Activated CD4-positive, alpha-beta T cell treated with anti-CD3 and anti-CD28 coated beads, Interleukin-2, amount 10 ng/mL, durations not matched to agents 24 days and 14 days (primary cell): ENCODE results near the gene BID. TPM values are rescaled to one million over a fixed set of nuclear protein-coding genes. Genes with fewer than 3 reads are reported as not detected.

Experiments used
- DNase-seq: peaks from one replicate; pipeline ENCODE4 v3.0.0; 2022
- H3K27ac Mint-ChIP-seq: one replicate; pipeline ENCODE4 v1.8.0; 2022; ENCODE audit warnings: mild to moderate bottlenecking, mixed read lengths
- H3K27me3 Mint-ChIP-seq: one replicate; pipeline ENCODE4 v1.8.0; 2022; ENCODE audit warnings: mixed read lengths
- H3K36me3 Mint-ChIP-seq: one replicate; pipeline ENCODE4 v1.8.0; 2022; ENCODE audit warnings: low read depth, mild to moderate bottlenecking, mixed read lengths
- H3K4me1 Mint-ChIP-seq: one replicate; pipeline ENCODE4 v1.8.0; 2021; ENCODE audit warnings: mixed read lengths
- H3K4me3 Mint-ChIP-seq: one replicate; pipeline ENCODE4 v1.8.0; 2022; ENCODE audit warnings: mild to moderate bottlenecking, moderate library complexity, mixed read lengths
- H3K9me3 Mint-ChIP-seq: one replicate; pipeline ENCODE4 v1.8.0; 2021; ENCODE audit warnings: mixed read lengths
- intact Hi-C: fragments of 100-400 bp; cut with micrococcal nuclease; formaldehyde crosslinking; loops from one replicate; pipeline ENCODE4 v1.15.1; 2023
- total RNA-seq: library from RNA; stranded (reverse); gene quantifications from 2 replicates; pipeline ENCODE4 v1.2.3, GENCODE V29; 2022

The BID gene
- total RNA-seq, 1 donor from 2014 or later: 18.0 TPM

DNA sequence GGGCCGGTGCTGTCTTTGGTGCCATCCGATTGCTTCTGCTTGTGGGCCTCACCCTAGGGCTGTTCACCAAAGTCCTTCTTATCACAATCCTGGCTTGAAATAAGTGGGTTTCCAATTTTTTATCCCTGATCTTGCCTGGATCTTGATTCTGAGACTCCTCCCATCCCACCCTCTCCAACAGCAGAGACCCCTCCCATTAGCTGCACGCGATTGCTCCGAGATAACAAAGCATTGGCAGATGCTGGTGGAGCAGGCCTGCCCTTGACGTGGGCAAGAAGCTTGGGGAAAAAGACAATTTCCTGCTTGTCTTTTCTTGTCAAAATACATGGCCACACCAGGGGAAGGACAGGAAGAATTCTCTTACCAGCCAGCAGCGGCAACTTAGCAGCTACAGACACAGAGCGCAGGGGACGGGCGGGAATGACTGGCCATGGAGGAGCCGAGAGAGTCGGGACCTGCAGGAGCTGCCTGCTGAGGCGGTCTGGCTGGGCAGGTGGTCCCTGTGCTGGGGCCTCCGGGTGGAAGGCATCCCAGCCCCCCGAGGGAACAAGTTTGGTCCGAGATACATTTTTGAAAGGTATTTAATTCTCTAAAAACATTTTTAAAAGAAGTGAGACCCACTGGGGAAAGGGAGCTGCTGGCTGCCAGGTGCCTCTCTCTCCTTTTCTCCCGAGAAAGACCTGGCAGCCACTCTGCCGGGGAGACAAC lies 9.7 kb upstream of the BID start:
- Mint-ChIP-seq H3K27ac (no peak overlapping the region), H3K27me3 (peaks cover 6% of the 10 kb centered on the region), H3K4me1 (peaks cover 25% of the 10 kb centered on the region), H3K4me3 (no peak overlapping the region), H3K36me3 (peaks cover 1% of the 10 kb centered on the region), H3K9me3 (no peaks in the 10 kb centered on the region)
- DNase-seq: no peak
- intact Hi-C loops: no loop called here

DNA sequence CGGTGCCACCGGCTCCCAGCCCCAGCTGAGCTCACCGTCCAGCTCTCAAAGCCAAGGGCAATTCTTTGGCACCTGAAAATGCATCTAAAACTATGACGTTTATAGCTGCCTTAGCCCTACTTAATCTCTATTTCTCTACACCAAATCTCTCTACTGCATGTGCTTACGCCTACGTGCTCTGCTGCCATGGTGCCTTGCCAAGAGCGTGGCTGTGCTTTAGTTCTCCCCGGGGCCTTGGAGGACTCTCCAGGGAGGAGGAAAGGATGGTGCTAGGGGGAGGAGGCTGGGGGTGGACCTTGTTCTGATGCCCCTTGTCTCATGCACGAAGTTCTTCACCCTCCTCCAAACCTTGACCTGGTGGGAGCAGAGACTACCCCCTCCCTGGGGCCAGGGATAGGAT lies 9.0 kb upstream of the BID start:
- intact Hi-C loops: no loop called here
- peaks cover 29% of the 10 kb centered on the region for H3K4me1 Mint-ChIP-seq
- no peaks in the 10 kb centered on the region for H3K9me3 Mint-ChIP-seq
- H3K4me3 Mint-ChIP-seq: no peak overlapping the region
- no peak for DNase-seq
- H3K27me3 Mint-ChIP-seq: peaks cover 6% of the 10 kb centered on the region
- H3K36me3 Mint-ChIP-seq: peaks cover 1% of the 10 kb centered on the region
- H3K27ac Mint-ChIP-seq: no peak overlapping the region

DNA sequence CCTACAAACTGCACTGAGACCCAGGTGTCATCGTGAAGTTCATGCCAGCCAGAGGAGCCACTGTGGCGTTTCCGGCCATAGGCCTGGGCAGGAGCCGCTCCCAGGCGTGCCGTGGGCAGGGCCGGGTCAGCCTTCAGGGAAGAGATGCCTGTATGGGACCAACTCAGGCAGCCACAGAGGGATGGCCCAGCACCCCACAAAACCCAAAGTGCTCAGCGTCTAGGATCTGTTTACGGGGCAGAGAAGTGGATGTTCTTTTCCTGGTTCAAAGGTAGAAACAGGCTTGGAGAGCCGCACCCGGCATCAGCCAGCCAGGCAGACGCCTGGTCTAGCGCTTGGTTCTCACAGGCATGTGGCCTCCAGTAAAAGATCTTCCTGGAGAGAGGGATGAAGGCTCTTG lies 8.4 kb upstream of the BID start:
- no peaks in the 10 kb centered on the region for H3K9me3 Mint-ChIP-seq
- H3K27ac Mint-ChIP-seq: no peak overlapping the region
- no peak overlapping the region for H3K4me3 Mint-ChIP-seq
- no peak for DNase-seq
- intact Hi-C loops: no loop called here
- H3K27me3 Mint-ChIP-seq: peaks cover 6% of the 10 kb centered on the region
- H3K4me1 Mint-ChIP-seq: peaks cover 32% of the 10 kb centered on the region
- peaks cover 1% of the 10 kb centered on the region for H3K36me3 Mint-ChIP-seq

DNA sequence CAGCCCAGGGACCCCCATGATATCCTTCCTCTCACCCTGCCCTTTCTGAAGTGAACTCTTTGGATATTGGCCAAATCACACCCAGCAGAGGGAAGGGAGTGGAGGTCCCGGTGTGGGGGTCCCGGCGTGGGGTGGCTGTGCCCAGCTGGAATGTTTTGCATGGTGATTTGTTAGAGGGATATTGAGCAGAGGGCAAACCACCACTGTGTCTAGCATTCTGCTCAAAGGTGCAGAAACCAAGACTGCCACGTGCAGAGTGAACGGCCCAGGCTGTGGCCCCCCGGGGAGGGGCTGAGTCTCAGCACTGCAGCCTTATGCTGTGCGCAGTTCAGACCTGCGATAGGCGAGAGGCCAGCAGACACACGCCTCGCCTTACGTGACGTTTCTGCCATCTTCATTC lies 7.9 kb upstream of the BID start:
- Mint-ChIP-seq H3K27ac (no peak overlapping the region), H3K4me3 (no peak overlapping the region), H3K36me3 (peaks cover 1% of the 10 kb centered on the region), H3K4me1 (peaks cover 37% of the 10 kb centered on the region), H3K9me3 (no peaks in the 10 kb centered on the region), H3K27me3 (peaks cover 6% of the 10 kb centered on the region)
- intact Hi-C loops: no loop called here
- DNase-seq: no peak

DNA sequence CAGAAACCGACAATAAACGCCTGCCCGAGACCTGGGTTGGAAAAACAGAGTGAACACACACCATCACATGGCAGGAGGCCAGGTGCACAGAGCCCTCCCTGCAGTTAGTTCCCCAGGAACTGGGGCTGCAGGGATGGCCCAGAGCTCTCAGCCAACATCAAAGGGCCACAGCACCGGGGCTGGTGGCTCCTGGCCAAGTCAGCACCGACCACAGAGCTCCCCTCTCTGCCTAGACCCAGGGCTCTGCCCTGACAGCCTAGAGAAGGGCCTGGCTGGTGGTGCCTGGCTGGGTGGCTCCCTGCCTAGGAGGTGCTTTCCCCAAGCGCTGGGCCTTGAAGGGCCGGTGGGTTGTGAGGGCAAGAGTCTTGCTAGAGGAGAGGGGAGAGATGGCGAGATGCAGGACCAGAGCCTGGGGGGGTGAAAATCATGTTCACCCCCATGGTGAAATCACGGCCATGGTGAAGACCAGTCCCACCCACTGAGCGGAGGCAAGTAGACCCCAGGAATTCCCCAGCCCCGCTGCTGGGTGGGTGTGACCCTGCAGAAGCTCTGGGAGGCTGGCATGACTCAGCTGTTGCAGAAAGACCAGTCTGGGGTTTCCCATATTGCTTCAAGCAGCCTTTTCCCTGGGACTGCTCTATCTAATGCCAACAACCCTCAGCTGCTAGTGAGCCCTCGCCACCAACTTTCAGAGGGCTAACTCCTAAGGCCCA lies 7.2 kb upstream of the BID start:
- DNase-seq: peak; percentile 77
- Mint-ChIP-seq H3K27me3 (peaks cover 6% of the 10 kb centered on the region), H3K4me1 (peaks cover 40% of the 10 kb centered on the region), H3K4me3 (peak overlapping the region; percentile 36), H3K9me3 (no peaks in the 10 kb centered on the region), H3K27ac (peak overlapping the region; percentile 70), H3K36me3 (peaks cover 1% of the 10 kb centered on the region)
- intact Hi-C loops: loop anchor here (1.0 kb wide), 1 partner anchor 8 kb away; no protein-coding TSS in a partner anchor

DNA sequence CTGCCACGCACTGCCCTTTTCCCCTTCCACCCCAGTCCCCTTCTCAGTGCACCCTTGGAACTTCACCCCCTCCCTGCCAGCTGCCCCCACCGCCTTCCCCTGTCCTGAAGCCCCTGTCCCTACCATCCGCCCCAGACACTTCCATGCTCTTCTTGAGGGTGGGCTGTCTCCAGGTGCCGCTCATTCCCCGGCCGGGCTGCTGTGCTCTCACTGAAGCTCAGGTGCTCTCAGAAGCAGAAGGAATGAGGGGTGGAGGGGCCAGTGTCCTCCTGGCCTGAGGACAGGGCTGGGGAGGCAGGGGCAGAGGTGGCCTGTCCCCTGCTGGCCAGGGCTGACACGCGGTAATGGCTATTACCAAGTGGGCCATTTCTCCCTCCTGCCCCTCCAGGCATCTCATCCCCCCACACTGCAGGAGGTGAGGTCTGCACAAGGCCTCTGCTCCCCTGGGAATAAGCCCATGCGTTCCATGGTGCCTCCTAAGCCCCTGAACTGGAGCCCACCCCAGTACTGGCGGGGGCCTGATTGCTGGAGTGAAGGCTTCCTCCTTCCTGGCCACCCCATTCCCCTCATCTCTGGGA lies 6.6 kb upstream of the BID start:
- intact Hi-C loops: loop anchor here (1.0 kb wide), 1 partner anchor 8 kb away; no protein-coding TSS in a partner anchor
- Mint-ChIP-seq H3K4me1 (peaks cover 44% of the 10 kb centered on the region), H3K27ac (peak overlapping the region; percentile 70), H3K4me3 (no peak overlapping the region), H3K9me3 (no peaks in the 10 kb centered on the region), H3K27me3 (peaks cover 6% of the 10 kb centered on the region), H3K36me3 (peaks cover 1% of the 10 kb centered on the region)
- DNase-seq: no peak

DNA sequence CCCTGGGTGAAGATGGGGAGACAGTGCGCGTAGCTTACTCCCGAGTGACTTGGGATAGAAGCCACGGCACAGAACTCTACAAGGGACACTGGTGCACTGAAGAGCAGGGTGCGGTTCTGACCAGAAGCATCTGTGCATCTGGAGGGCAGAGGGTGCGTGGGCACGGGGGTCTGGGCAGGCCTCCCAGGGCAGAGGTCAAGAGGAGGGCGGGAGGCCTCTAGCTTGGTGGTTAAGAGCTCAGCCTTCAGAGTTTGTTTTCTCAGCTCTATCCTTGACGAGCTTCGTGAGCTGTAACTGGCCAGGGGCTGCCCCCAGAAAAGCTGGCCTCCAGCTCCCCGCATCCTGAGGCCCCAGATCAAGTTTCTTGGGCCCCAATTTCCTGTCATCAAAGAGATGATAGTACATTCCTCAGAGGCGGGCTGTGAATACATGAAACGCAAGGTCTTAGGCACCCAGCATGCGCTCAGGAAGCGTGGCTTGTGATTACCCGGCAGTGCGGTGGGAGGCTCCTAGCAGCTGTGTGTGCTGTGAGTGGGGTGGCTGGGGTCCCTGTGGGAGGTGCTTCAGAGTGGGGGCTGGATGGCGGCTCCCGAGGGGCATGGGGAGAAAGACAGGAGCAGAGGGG lies 6.0 kb upstream of the BID start:
- H3K4me3 Mint-ChIP-seq: peak overlapping the region; percentile 34
- H3K4me1 Mint-ChIP-seq: peaks cover 50% of the 10 kb centered on the region
- peak; percentile 71 for DNase-seq

DNA sequence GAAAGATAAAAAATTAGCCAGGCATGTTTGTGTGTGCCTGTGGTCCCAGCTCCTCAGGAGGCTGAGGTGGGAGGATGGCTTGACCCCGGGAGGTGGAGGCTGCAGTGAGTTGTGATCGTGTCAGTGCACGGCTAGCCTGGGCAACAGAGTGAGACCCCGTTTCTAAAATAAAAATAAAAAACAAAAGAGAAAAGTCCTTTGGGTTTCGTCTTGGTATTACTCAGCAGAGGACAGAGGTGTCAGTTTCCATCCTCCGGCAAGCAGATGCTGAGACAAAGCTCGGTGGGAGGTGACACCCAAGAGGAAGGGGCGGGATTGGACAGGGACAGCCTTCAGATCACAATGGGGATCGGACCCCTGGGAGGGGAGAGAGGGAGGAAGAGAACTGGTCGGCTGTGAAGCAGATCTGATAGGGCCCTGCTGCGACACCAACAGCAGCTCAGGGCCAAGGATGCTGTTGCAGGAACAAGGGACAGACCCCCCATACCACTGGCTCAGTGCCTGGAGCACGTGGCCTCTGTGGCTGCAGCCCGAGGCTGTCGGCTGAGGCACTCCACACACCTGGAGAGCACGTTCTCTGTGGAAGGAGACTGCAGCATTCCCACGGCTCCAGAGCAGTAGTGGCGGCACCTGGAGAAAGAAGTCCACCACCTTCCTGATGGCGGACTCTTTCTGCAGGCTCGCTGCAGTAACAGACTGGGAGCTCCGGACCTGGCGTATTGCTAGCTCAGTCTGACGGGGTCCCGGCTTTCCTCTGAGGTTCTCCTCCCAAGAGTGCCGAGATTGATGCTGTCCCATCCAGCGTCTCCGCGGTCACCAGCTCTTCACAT lies 5.2 kb upstream of the BID start:
- intact Hi-C loops: no loop called here

More for the DNA sequence above, 6.0 kb upstream of the BID start:
- Mint-ChIP-seq H3K27me3 (peaks cover 6% of the 10 kb centered on the region), H3K27ac (peak overlapping the region; percentile 80), H3K36me3 (peaks cover 1% of the 10 kb centered on the region), H3K9me3 (no peaks in the 10 kb centered on the region)
- intact Hi-C loops: no loop called here

DNA sequence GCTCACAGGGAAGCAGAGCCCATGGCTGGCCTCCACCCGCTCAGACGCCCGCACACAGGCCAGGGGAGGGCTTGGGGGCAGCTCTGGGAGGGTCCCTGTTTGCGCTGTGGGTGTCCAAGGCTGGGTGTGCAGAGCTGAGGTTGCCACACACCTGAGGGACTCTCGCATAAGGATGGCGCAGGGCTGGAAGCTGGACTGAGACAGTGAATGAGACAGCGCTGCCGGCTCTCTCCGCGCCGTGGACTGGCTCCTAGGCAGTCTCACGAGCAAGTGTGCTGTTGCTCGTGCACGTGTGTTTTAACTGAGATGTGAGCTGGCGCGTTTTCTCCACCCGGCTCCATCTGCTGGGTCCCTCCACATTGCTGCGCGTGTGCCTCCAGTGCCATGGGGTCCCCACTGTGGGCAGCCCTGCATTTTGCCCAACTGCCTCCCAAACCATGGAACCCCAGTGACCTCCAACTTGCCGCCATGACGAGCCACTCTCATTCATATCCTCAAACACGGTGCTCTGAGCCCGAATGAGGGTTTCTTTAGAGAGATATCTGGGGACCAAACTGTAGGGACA lies 4.2 kb upstream of the BID start:
- Mint-ChIP-seq H3K27me3 (peaks cover 6% of the 10 kb centered on the region), H3K27ac (peak overlapping the region; percentile 17), H3K4me3 (peak overlapping the region; percentile 92), H3K9me3 (no peaks in the 10 kb centered on the region), H3K36me3 (peaks cover 1% of the 10 kb centered on the region), H3K4me1 (peaks cover 56% of the 10 kb centered on the region)
- intact Hi-C loops: no loop called here
- no peak for DNase-seq

More for the DNA sequence above, 5.2 kb upstream of the BID start:
- peak; percentile 70 for DNase-seq
- H3K27me3 Mint-ChIP-seq: peaks cover 6% of the 10 kb centered on the region
- no peaks in the 10 kb centered on the region for H3K9me3 Mint-ChIP-seq
- H3K4me1 Mint-ChIP-seq: peaks cover 54% of the 10 kb centered on the region
- H3K4me3 Mint-ChIP-seq: peak overlapping the region; percentile 34
- peaks cover 1% of the 10 kb centered on the region for H3K36me3 Mint-ChIP-seq
- H3K27ac Mint-ChIP-seq: peak overlapping the region; percentile 80

DNA sequence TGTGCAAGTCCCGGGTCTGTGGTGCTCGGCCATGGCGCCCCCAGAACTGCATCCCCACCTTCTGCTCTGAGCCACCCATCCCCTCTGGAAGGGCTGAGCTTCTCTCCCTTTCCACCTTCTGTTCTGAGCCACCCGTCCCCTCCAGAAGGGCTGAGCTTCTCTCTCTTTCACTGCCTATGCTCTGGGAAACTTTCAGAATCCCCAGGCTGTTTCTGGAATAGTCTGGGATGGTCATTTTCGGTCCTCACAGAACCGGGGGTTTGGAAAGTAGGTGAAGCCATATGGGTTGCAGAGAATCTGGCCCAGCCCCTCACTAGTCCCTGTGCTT lies 3.4 kb upstream of the BID start:
- no peaks in the 10 kb centered on the region for H3K9me3 Mint-ChIP-seq
- H3K36me3 Mint-ChIP-seq: peaks cover 1% of the 10 kb centered on the region
- intact Hi-C loops: loop anchor here (1.0 kb wide), 1 partner anchor 10 kb away; no protein-coding TSS in a partner anchor
- peaks cover 7% of the 10 kb centered on the region for H3K27me3 Mint-ChIP-seq
- no peak for DNase-seq
- H3K4me1 Mint-ChIP-seq: peaks cover 64% of the 10 kb centered on the region
- peak overlapping the region; percentile 98 for H3K27ac Mint-ChIP-seq
- H3K4me3 Mint-ChIP-seq: peak overlapping the region; percentile 92

DNA sequence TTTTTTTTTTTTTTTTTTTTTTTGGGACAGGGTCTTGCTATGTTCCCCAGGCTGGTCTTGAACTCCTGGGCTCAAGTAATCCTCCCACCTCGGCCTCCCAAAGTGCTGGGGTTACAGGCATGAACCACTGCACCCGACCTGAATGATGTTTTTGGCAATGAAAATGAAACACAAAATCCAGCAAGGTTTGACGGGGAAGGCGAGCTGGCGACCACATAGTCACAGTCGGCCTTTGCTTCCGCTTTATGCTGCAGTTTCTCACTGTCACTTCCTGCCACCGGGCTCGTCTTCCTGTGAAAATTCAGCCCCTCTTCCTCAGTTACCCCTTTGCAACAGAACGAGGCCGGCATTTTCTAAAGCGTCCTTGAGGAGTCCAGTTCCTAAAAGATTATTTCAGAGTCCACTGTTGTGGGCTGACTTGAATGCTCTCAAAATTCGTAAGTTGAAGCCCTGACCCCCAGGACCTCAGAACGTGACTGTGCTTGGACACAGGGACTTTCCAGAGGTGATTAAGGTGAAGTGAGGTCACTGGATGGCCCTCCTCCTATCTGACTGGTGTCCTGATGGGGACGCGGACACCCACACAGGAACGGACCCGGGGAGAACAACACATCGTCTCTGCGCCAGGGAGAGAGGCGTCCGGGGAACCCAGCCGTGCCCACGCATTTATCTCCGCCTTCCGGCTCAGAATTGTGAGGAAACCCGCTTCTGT lies 2.9 kb upstream of the BID start:
- H3K36me3 Mint-ChIP-seq: peaks cover 1% of the 10 kb centered on the region
- intact Hi-C loops: loop anchor here (1.0 kb wide), 1 partner anchor 10 kb away; no protein-coding TSS in a partner anchor
- peaks cover 67% of the 10 kb centered on the region for H3K4me1 Mint-ChIP-seq
- H3K4me3 Mint-ChIP-seq: peak overlapping the region; percentile 92
- H3K9me3 Mint-ChIP-seq: no peaks in the 10 kb centered on the region
- peak; percentile 92 for DNase-seq
- H3K27ac Mint-ChIP-seq: peak overlapping the region; percentile 98
- peaks cover 6% of the 10 kb centered on the region for H3K27me3 Mint-ChIP-seq

DNA sequence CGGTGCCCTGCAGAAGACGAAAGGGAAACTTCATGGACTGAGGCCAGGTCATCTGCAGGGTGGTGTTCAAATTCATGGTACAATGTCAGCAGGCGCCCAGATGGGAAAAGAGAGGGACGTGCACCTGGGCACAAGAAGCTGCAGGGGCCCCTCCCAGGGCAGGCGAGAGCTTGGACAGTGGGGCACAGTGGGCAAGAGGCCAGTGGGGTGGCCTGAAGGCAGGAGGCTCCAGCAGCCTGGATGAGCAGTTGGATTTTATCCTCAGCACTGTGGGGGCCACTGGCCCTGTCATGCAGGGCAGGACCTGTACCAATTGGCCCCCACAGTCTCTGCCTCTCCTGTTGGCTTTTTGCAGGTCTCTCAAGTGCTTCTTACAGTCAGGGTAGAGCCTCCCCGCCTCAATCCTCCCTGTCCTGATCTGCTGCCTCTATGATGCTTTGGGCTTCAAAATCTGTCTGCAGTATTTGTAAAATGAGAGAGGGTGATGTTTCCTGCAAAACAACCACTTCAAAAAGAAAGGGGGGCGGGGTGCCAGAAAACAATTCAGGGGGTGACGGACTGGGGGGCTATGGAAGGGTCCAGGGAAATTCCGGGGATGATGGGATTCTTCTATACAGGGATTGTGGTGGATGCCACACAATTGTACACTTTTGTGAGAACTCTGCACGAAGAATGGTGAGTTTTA lies 1.7 kb upstream of the BID start:
- DNase-seq: no peak
- Mint-ChIP-seq H3K4me3 (peak overlapping the region; percentile 54), H3K36me3 (peaks cover 5% of the 10 kb centered on the region), H3K27ac (peak overlapping the region; percentile 79), H3K27me3 (peaks cover 8% of the 10 kb centered on the region), H3K4me1 (peaks cover 67% of the 10 kb centered on the region), H3K9me3 (no peaks in the 10 kb centered on the region)
- intact Hi-C loops: no loop called here
